Neutrophil (primary cell): ENCODE measurements around the gene GRB14.

Experiments
- H3K27ac ChIP-seq: fragments of 200-600 bp; sonication (generic); 2 replicates; pipeline ENCODE4 v1.5.1; 2016; ENCODE audit warnings: mild to moderate bottlenecking, moderate library complexity
- H3K27me3 ChIP-seq: fragments of 200-600 bp; sonication (generic); 2 replicates; pipeline ENCODE4 v1.6.0; 2016; ENCODE audit warnings: mild to moderate bottlenecking
- H3K36me3 ChIP-seq: fragments of 200-600 bp; sonication (generic); 2 replicates; pipeline ENCODE4 v1.5.1; 2017
- H3K4me1 ChIP-seq, 2 experiments: fragments of 200-600 bp in 1 of 2; sonication (generic) in 1 of 2; 1 replicate in 1 of 2; 2 replicates in 1 of 2; pipeline versions ENCODE4 v1.5.1 to v1.6.1; 2013 to 2016; ENCODE audit warnings: low read depth in 1 of 2, low read length in 1 of 2, mild to moderate bottlenecking in 1 of 2, moderate library complexity in 1 of 2; ENCODE audit not compliant: control insufficient read depth in 1 of 2, insufficient read depth in 1 of 2
- H3K4me3 ChIP-seq, 2 experiments: fragments of 200-600 bp in 1 of 2; sonication (generic) in 1 of 2; 1 replicate in 1 of 2; 2 replicates in 1 of 2; pipeline ENCODE4 v1.5.1; 2013 to 2016; ENCODE audit warnings: low read depth in 1 of 2, low read length in 1 of 2, mild to moderate bottlenecking in 1 of 2, moderate library complexity in 1 of 2
- H3K9me3 ChIP-seq: fragments of 200-600 bp; sonication (generic); 2 replicates; pipeline ENCODE4 v1.5.1; 2016
- CTCF ChIP-seq: fragments of 200-600 bp; sonication (generic); IDR thresholded peaks from 2 replicates; pipeline ENCODE4 v1.5.1; 2016; ENCODE audit warnings: antibody characterized with exemption

Gene GRB14

GRCh38 chr2:164622338-164623106, 1.2 kb upstream of the GRB14 start:
- TF ChIP-seq CTCF = no peak
- Histone ChIP-seq H3K27ac (no peak overlapping the region), H3K4me1 (peaks cover 0 to 3% of the 10 kb centered on the region in 2 experiments)

GRCh38 chr2:164621764-164622105, 453 bp upstream of the GRB14 start:
- Histone ChIP-seq H3K27ac (no peak overlapping the region), H3K36me3 (no peaks in the 10 kb centered on the region), H3K4me1 (peaks cover 0 to 3% of the 10 kb centered on the region in 2 experiments), H3K4me3 (no peak overlapping the region), H3K27me3 (peaks cover 64% of the 10 kb centered on the region), H3K9me3 (no peaks in the 10 kb centered on the region)
- no peak for TF ChIP-seq CTCF

More at GRCh38 chr2:164622338-164623106, 1.2 kb upstream of the GRB14 start:
- Histone ChIP-seq H3K4me3 (no peak overlapping the region), H3K9me3 (no peaks in the 10 kb centered on the region), H3K27me3 (peaks cover 64% of the 10 kb centered on the region), H3K36me3 (no peaks in the 10 kb centered on the region)

GRCh38 chr2:164620457-164620856, 825 bp downstream of the GRB14 start:
- Histone ChIP-seq H3K27me3 (peaks cover 64% of the 10 kb centered on the region), H3K9me3 (no peaks in the 10 kb centered on the region), H3K4me1 (peaks cover 0 to 3% of the 10 kb centered on the region in 2 experiments), H3K4me3 (no peak overlapping the region), H3K27ac (no peak overlapping the region), H3K36me3 (no peaks in the 10 kb centered on the region)
- TF ChIP-seq CTCF = no peak

GRCh38 chr2:164617466-164617865, 3.8 kb downstream of the GRB14 start:
- peaks cover 0 to 3% of the 10 kb centered on the region in 2 experiments for H3K4me1 ChIP-seq
- H3K36me3 ChIP-seq = no peaks in the 10 kb centered on the region
- no peaks in the 10 kb centered on the region for H3K9me3 ChIP-seq
- H3K27me3 ChIP-seq = peaks cover 43% of the 10 kb centered on the region
- TF ChIP-seq CTCF = no peak
- H3K4me3 ChIP-seq = no peak overlapping the region
- no peak overlapping the region for H3K27ac ChIP-seq

- Histone ChIP-seq H3K36me3 (no peaks in the 10 kb centered on the region), H3K27ac (no peak overlapping the region), H3K4me3 (no peak overlapping the region), H3K9me3 (no peaks in the 10 kb centered on the region), H3K4me1 (no peaks in the 10 kb centered on the region), H3K27me3 (peaks cover 3% of the 10 kb centered on the region)
- no peak for TF ChIP-seq CTCF
Observed at GRCh38 chr2:164613321-164613982, 7.8 kb downstream of the GRB14 start.
